Fibroblast of lung (primary cell): Measurements from ENCODE around the gene GRSF1. TPM values are rescaled to one million over a fixed set of nuclear protein-coding genes. Genes with fewer than 3 reads are reported as not detected.

Experiments
- DNase-seq, 2 donors: peaks; one replicate each; pipeline versions ENCODE4 v3.0.0 to v3.0.0-alpha.2; 2010; ENCODE audit warnings: low read depth in 2 of 2
- H2AFZ ChIP-seq: 2 replicates; pipeline ENCODE4 v1.5.1; 2012; ENCODE audit warnings: low read length, control low read depth, inconsistent platforms
- H3K27ac ChIP-seq: 2 replicates; pipeline ENCODE4 v1.5.1; 2011; ENCODE audit warnings: low read length, control low read depth; ENCODE audit not compliant: insufficient read depth
- H3K27me3 ChIP-seq: 2 replicates; pipeline ENCODE4 v1.5.1; 2011; ENCODE audit warnings: mild to moderate bottlenecking, low read length; ENCODE audit not compliant: control insufficient read depth, insufficient read depth
- H3K36me3 ChIP-seq: 2 replicates; pipeline ENCODE4 v1.5.1; 2011; ENCODE audit warnings: low read length; ENCODE audit not compliant: control insufficient read depth, insufficient read depth
- H3K4me1 ChIP-seq: 2 replicates; pipeline ENCODE4 v1.5.1; 2011; ENCODE audit warnings: low read length; ENCODE audit not compliant: control insufficient read depth, insufficient read depth; ENCODE audit errors: extremely low read depth
- H3K4me2 ChIP-seq: 2 replicates; pipeline ENCODE4 v1.5.1; 2011; ENCODE audit warnings: low read length, control low read depth; ENCODE audit not compliant: insufficient read depth; ENCODE audit errors: extremely low read depth
- H3K4me3 ChIP-seq, 4 experiments: fragments of 200-600 bp in 1 of 4; sonication (generic) in 1 of 4; replicated peaks in 1 of 4; 2 replicates each; pipeline ENCODE4 v1.5.1; 2011 to 2016; ENCODE audit warnings: low read length in 4 of 4, low read depth in 3 of 4, mild to moderate bottlenecking in 3 of 4, control low read depth in 2 of 4, inconsistent platforms in 1 of 4, mixed read lengths in 1 of 4; ENCODE audit not compliant: insufficient read depth in 1 of 4; ENCODE audit errors: control extremely low read depth in 1 of 4
- H3K79me2 ChIP-seq: 2 replicates; pipeline ENCODE4 v1.5.1; 2012; ENCODE audit warnings: mild to moderate bottlenecking, low read length, inconsistent platforms; ENCODE audit not compliant: control insufficient read depth, insufficient read depth
- H3K9ac ChIP-seq: 2 replicates; pipeline ENCODE4 v1.5.1; 2011; ENCODE audit warnings: mild to moderate bottlenecking, low read length, control low read depth; ENCODE audit not compliant: insufficient read depth
- H3K9me3 ChIP-seq: 2 replicates; pipeline ENCODE4 v1.5.1; 2012; ENCODE audit warnings: low read depth, low read length; ENCODE audit not compliant: control insufficient read depth, insufficient read depth
- H4K20me1 ChIP-seq: 2 replicates; pipeline ENCODE4 v1.5.1; 2011; ENCODE audit warnings: low read length; ENCODE audit not compliant: control insufficient read depth, insufficient read depth; ENCODE audit errors: extremely low read depth
- EZH2 ChIP-seq: IDR thresholded peaks from 2 replicates; pipeline ENCODE4 v1.5.1; 2012; ENCODE audit warnings: low read length, control low read depth, mild to moderate bottlenecking; ENCODE audit errors: missing control alignments
- polyA minus RNA-seq: library from RNA; depleted of rRNA, polyadenylated mRNA; stranded (reverse); fragments of >200 nt; gene quantifications from 2 replicates; pipeline ENCODE4 v1.2.3, GENCODE V29; 2011; ENCODE audit warnings: low replicate concordance
- polyA plus RNA-seq, 2 donors: library from polyadenylated mRNA; depleted of rRNA in 1 of 2; stranded (reverse) in 1 of 2; unstranded in 1 of 2; fragments of >200 nt; gene quantifications; 2 replicates each; pipeline ENCODE4 v1.2.1, GENCODE V29; 2011 to 2012; ENCODE audit warnings: missing spikeins in 1 of 2
- total RNA-seq: library from RNA; depleted of rRNA; stranded (reverse); fragments of >200 nt; gene quantifications from 2 replicates; pipeline ENCODE4 v1.2.1, GENCODE V29; 2014
- TF ChIP-seq, protein P1 (sequence below), 2 donors: IDR thresholded peaks in 1 of 2; conservative IDR thresholded peaks in 1 of 2; 1 replicate in 1 of 2; 2 replicates in 1 of 2; pipeline ENCODE4 v1.5.1; 2011 to 2012; ENCODE audit warnings: low read length in 2 of 2, control low read depth in 1 of 2, inconsistent platforms in 1 of 2, low read depth in 1 of 2, mild to moderate bottlenecking in 1 of 2

GRSF1 gene, protein sequence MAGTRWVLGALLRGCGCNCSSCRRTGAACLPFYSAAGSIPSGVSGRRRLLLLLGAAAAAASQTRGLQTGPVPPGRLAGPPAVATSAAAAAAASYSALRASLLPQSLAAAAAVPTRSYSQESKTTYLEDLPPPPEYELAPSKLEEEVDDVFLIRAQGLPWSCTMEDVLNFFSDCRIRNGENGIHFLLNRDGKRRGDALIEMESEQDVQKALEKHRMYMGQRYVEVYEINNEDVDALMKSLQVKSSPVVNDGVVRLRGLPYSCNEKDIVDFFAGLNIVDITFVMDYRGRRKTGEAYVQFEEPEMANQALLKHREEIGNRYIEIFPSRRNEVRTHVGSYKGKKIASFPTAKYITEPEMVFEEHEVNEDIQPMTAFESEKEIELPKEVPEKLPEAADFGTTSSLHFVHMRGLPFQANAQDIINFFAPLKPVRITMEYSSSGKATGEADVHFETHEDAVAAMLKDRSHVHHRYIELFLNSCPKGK
- total RNA-seq (62.4 and 73.3 TPM in 2 replicates), polyA plus RNA-seq (96.5 and 101 TPM in 2 replicates), polyA minus RNA-seq (5.1 and 14.4 TPM in 2 replicates)
- 73.4 and 76.9 TPM in 2 replicates for polyA plus RNA-seq (2012)

DNA sequence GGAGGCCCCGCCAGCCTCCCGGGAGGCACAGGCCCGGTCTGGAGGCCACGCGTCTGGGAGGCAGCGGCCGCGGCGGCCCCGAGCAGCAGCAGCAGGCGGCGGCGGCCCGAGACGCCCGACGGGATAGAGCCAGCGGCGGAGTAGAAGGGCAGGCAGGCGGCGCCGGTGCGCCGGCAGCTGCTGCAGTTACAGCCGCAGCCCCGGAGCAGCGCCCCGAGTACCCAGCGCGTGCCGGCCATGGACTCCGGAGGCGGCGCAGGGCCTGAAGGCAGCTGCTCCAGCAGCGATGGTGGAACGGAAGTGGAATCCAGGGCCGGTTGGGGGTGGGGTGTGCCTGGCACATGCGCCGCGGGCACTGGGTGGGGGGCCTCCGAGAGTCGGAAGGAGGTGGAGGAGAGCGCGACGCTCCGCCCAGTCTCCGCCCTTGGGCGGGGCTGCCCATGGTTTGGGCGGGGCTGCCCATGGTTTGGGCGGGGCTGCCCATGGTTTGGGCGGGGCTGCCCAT is at the start of gene GRSF1:
Gene GRSF1, minus strand, starts transcription at position 302 of the 505 bp plus-strand sequence. Its CDS starts 63 bp downstream, at position 239.
- Histone ChIP-seq H3K4me3 (peak within 1 kb of the TSS; percentile 80 to 99 (median 94)), H3K79me2 (peaks cover 46% of the 10 kb centered on the region), H3K4me2 (peak within 1 kb of the TSS; percentile 55), H3K36me3 (no peaks in the 10 kb centered on the region), H3K4me1 (no peaks in the 10 kb centered on the region), H3K27ac (peak within 1 kb of the TSS; percentile 90), H4K20me1 (no peaks in the 10 kb centered on the region), H3K9me3 (no peaks in the 10 kb centered on the region), H3K9ac (peak within 1 kb of the TSS; percentile 84), H2AFZ (peak within 1 kb of the TSS; percentile 81), H3K27me3 (no peaks in the 10 kb centered on the region)
- no peak for TF ChIP-seq EZH2
- TF ChIP-seq, protein P1, sequence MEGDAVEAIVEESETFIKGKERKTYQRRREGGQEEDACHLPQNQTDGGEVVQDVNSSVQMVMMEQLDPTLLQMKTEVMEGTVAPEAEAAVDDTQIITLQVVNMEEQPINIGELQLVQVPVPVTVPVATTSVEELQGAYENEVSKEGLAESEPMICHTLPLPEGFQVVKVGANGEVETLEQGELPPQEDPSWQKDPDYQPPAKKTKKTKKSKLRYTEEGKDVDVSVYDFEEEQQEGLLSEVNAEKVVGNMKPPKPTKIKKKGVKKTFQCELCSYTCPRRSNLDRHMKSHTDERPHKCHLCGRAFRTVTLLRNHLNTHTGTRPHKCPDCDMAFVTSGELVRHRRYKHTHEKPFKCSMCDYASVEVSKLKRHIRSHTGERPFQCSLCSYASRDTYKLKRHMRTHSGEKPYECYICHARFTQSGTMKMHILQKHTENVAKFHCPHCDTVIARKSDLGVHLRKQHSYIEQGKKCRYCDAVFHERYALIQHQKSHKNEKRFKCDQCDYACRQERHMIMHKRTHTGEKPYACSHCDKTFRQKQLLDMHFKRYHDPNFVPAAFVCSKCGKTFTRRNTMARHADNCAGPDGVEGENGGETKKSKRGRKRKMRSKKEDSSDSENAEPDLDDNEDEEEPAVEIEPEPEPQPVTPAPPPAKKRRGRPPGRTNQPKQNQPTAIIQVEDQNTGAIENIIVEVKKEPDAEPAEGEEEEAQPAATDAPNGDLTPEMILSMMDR (conservative IDR thresholded peaks at IDR 0.05 in 1 of 2, IDR thresholded peaks at IDR 0.05 in 1 of 2; ENCODE audit: low read depth in 1 of 2, low read length in 2 of 2) = no peak
- DNase-seq = peak; percentile 90 to 94

DNA sequence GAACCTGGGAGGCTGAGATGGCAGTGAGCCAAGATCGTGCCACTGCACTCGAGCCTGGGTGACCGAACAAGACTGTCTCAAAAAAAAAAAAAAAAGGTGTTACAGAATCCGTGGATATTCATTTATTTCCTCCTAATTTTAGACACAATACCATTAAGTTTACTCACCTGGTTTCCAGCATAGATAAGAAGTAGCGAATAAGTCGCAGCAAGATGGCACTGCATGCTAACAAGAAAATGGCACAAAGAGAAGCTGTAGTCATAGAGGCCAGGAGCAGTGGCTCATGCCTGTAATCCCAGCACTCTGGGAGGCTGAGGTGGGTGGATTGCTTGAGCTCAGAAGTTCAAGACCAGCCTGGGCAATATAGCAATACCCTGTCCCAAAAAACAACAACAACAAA is 45.5 kb upstream of the GRSF1 start:
- Histone ChIP-seq H3K27ac (no peak overlapping the region), H3K4me2 (no peak overlapping the region), H3K9ac (no peak overlapping the region), H3K27me3 (no peaks in the 10 kb centered on the region), H3K4me3 (no peak overlapping the region), H3K9me3 (no peaks in the 10 kb centered on the region), H2AFZ (no peak overlapping the region), H3K36me3 (no peaks in the 10 kb centered on the region), H4K20me1 (no peaks in the 10 kb centered on the region), H3K79me2 (no peaks in the 10 kb centered on the region), H3K4me1 (no peaks in the 10 kb centered on the region)
- TF ChIP-seq, protein P1 (conservative IDR thresholded peaks at IDR 0.05 in 1 of 2, IDR thresholded peaks at IDR 0.05 in 1 of 2; ENCODE audit: low read depth in 1 of 2, low read length in 2 of 2) = no peak
- no peak for TF ChIP-seq EZH2
- DNase-seq = no peak

DNA sequence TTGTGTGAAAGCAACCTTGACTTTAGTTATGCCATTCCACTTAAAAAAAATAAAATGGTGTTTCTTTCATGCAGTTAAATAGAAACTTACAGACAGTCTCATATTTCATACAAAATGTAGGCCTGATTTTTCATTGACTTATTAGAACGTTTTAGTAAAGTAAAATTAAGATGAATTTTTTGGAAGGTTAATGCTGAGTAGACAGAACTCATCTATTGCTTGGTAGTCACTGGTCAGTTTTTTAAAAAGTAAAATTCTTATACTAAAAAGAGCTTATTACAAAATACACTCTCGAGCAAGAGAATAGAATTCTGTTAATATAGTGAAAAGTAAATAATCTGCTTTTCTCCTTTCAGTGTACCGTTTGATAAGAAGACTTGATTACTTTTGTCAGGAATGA is 41.0 kb upstream of the GRSF1 start:
- H3K4me2 ChIP-seq = no peak overlapping the region
- DNase-seq = no peak
- no peaks in the 10 kb centered on the region for H3K9me3 ChIP-seq
- H3K27ac ChIP-seq = no peak overlapping the region
- no peaks in the 10 kb centered on the region for H3K36me3 ChIP-seq
- no peak overlapping the region for H3K4me3 ChIP-seq
- TF ChIP-seq, protein P1 (conservative IDR thresholded peaks at IDR 0.05 in 1 of 2, IDR thresholded peaks at IDR 0.05 in 1 of 2; ENCODE audit: low read depth in 1 of 2, low read length in 2 of 2) = no peak
- TF ChIP-seq EZH2 = no peak
- H3K79me2 ChIP-seq = no peaks in the 10 kb centered on the region
- no peaks in the 10 kb centered on the region for H4K20me1 ChIP-seq
- no peaks in the 10 kb centered on the region for H3K4me1 ChIP-seq
- H3K9ac ChIP-seq = no peak overlapping the region
- no peak overlapping the region for H2AFZ ChIP-seq
- H3K27me3 ChIP-seq = no peaks in the 10 kb centered on the region
